ENCODE results near the gene WNT5A. TPM values are rescaled to one million over a fixed set of nuclear protein-coding genes. Genes with fewer than 3 reads are reported as not detected.

Gene WNT5A
- total and polyA plus RNA-seq, 2 of the 4 experiments (the other 2 are of a cell fraction), result 224 to 231 TPM

GRCh38 chr3:55480911-55481743, 6.0 kb downstream of the WNT5A start:
- Histone ChIP-seq H2BK5ac (ENCODE audit: low read depth, low read length, poor library complexity, severe bottlenecking) (peak overlapping the region; percentile 97), H3K56ac (ENCODE audit: extremely low read depth, insufficient read depth, low read length) (peak overlapping the region; percentile 99), H4K5ac (ENCODE audit: low read depth, low read length) (peak overlapping the region; percentile 79), H3K23ac (ENCODE audit: low read depth, low read length) (peak overlapping the region; percentile 98), H3K36me3 (ENCODE audit: control insufficient read depth, insufficient read depth, low read length) (peaks cover 45% of the 10 kb centered on the region), H4K8ac (ENCODE audit: low read depth in 2 of 2, low read length in 2 of 2) (peak overlapping the region; percentile 96 to 99), H4K91ac (ENCODE audit: insufficient read depth, low read depth, low read length) (peak overlapping the region; percentile 100), H3K9me1 (ENCODE audit: insufficient read depth, low read length) (peaks cover 2% of the 10 kb centered on the region), H3K4ac (ENCODE audit: low read depth, low read length) (peak overlapping the region; percentile 100), H3K14ac (replicated peaks; ENCODE audit: low read depth, low read length) (peak overlapping the region; percentile 98), H3K27ac (ENCODE audit: insufficient read depth, low read length) (peak overlapping the region; percentile 97), H3K4me1 (ENCODE audit: control insufficient read depth, insufficient read depth, low read length) (peaks cover 13% of the 10 kb centered on the region), H3K9ac (ENCODE audit: low read depth, low read length) (peak overlapping the region; percentile 99), H2AFZ (replicated peaks; ENCODE audit: low read length, poor library complexity) (peak overlapping the region; percentile 86), H2BK20ac (ENCODE audit: low read depth, low read length) (peak overlapping the region; percentile 83), H2AK5ac (ENCODE audit: low read depth, low read length) (peak overlapping the region; percentile 98), H3K9me3 (ENCODE audit: control insufficient read depth, insufficient read depth, low read length) (no peaks in the 10 kb centered on the region), H4K20me1 (ENCODE audit: insufficient read depth, low read length) (peaks cover 8% of the 10 kb centered on the region; the same call in 1 of the 2 replicates), H3K4me3 (ENCODE audit: insufficient read depth, low read depth, low read length) (peak overlapping the region; percentile 89), H3K18ac (ENCODE audit: low read depth, low read length) (peak overlapping the region; percentile 91), H3K4me2 (ENCODE audit: low read depth, low read length) (peak overlapping the region; percentile 96), H2AK9ac (replicated peaks; ENCODE audit: low read depth, low read length, poor library complexity) (peak overlapping the region; percentile 79), H3K79me1 (ENCODE audit: low read depth in 1 of 2, low read length in 2 of 2) (peaks cover under 1 to 24% of the 10 kb centered on the region in 2 experiments; a peak in 2 of 4 replicates), H2BK120ac (ENCODE audit: low read depth, low read length) (peak overlapping the region; percentile 98), H3K27me3 (ENCODE audit: control insufficient read depth, insufficient read depth, low read length) (no peaks in the 10 kb centered on the region), H2BK15ac (ENCODE audit: low read depth, low read length) (peak overlapping the region; percentile 86)
- dilution Hi-C loops (cut with HindIII; ENCODE audit: low sequenced_read_pairs, unreplicated experiment), result no loop called here
- peak; percentile 27 for ATAC-seq (ENCODE audit: low read depth)
- no TSS peak for BruUV-seq (replicated peaks)
- DNase-seq, result peak; percentile 83
- POLR2A ChIA-PET (ENCODE audit: unreplicated experiment), result interaction anchor here (0.6 kb wide), 1 partner anchor 320 kb away, joined by 3 read pairs; no protein-coding TSS in a partner anchor
- 2% methylated on average over 11 of the region's 42 CpGs; no CpG with 5 or more reads in 1 of the 2 experiments for WGBS, 2 experiments (ENCODE audit: extremely low coverage in 2 of 2, insufficient read length in 1 of 2)
- CTCF ChIA-PET, result interaction anchor here (0.6 to 1.1 kb wide), 2 partner anchors 158 to 203 kb away, joined by 3 to 10 read pairs; no protein-coding TSS in a partner anchor
- in situ Hi-C loops (cut with MboI; ENCODE audit: low sequenced_read_pairs), result loop anchor here (5.0 to 10.0 kb wide), 7 partner anchors 314 to 1056 kb away; no protein-coding TSS in a partner anchor
- intact Hi-C loops (cut with micrococcal nuclease), result loop anchor here (1.0 to 10.0 kb wide), 4 partner anchors 289 to 654 kb away; no protein-coding TSS in a partner anchor
- TF ChIP-seq RCOR1 (IDR thresholded peaks at IDR 0.05; ENCODE audit: insufficient replicate concordance, low read length) (no peak), MAZ (IDR thresholded peaks at IDR 0.05; ENCODE audit: borderline replicate concordance, low read depth, low read length) (no peak; the same call in 1 of the 2 replicates), NFE2L2 (IDR thresholded peaks at IDR 0.05; ENCODE audit: low read depth, low read length) (no peak), FOS (IDR thresholded peaks at IDR 0.05; ENCODE audit: low read depth, low read length) (0 out of 2 replicates have a peak, but pooled peaks have one; percentile 24), CEBPB (IDR thresholded peaks at IDR 0.05; ENCODE audit: low read depth, low read length) (peak; percentile 40; the same call in 1 of the 2 replicates), BHLHE40 (IDR thresholded peaks at IDR 0.05; ENCODE audit: low read depth, low read length) (peak; percentile 66), RFX5 (IDR thresholded peaks at IDR 0.05; ENCODE audit: low read depth, low read length) (no peak), SMC3 (IDR thresholded peaks at IDR 0.05; ENCODE audit: low read depth, low read length) (0 out of 2 replicates have a peak, but pooled peaks have one; percentile 2), MAFK (IDR thresholded peaks at IDR 0.05; ENCODE audit: low read depth, low read length) (no peak), RAD21 (IDR thresholded peaks at IDR 0.05; ENCODE audit: low read length) (peak; percentile 33), USF2 (IDR thresholded peaks at IDR 0.05; ENCODE audit: low read depth, low read length) (no peak), POLR2A (IDR thresholded peaks at IDR 0.05; ENCODE audit: low read depth, low read length) (peak; percentile 69), MXI1 (IDR thresholded peaks at IDR 0.05; ENCODE audit: borderline replicate concordance, low read depth, low read length) (peak; percentile 61)
- TF ChIP-seq, protein P1, sequence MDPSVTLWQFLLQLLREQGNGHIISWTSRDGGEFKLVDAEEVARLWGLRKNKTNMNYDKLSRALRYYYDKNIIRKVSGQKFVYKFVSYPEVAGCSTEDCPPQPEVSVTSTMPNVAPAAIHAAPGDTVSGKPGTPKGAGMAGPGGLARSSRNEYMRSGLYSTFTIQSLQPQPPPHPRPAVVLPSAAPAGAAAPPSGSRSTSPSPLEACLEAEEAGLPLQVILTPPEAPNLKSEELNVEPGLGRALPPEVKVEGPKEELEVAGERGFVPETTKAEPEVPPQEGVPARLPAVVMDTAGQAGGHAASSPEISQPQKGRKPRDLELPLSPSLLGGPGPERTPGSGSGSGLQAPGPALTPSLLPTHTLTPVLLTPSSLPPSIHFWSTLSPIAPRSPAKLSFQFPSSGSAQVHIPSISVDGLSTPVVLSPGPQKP (IDR thresholded peaks at IDR 0.05; ENCODE audit: borderline replicate concordance, low read depth, low read length), result no peak

Measured in IMR-90 (cell line).